Hypothalamus (tissue), 51 donors: ENCODE results near the gene DTYMK.

Experiments used
- DNase-seq, 51 donors: peaks; one replicate each; lab custom pipeline; 2025; lab: John Stamatoyannopoulos, UW

Gene DTYMK

GRCh38 chr2:241652722-241653121, 33.9 kb downstream of the DTYMK start:
- no peak for DNase-seq

GRCh38 chr2:241652142-241652541, 34.5 kb downstream of the DTYMK start:
- no peak for DNase-seq

GRCh38 chr2:241649927-241650326, 36.7 kb downstream of the DTYMK start:
- DNase-seq: no peak

- DNase-seq: peak in 2 of 51 donors; percentile 13 to 42
These were observed 37.2 kb downstream of the DTYMK start for GRCh38 chr2:241649404-241649803.

- DNase-seq: no peak
These were observed 38.2 kb downstream of the DTYMK start for GRCh38 chr2:241648453-241648852.

GRCh38 chr2:241645915-241646645, 40.5 kb downstream of the DTYMK start:
- DNase-seq: no peak

- no peak for DNase-seq
These were observed 41.3 kb downstream of the DTYMK start for GRCh38 chr2:241645056-241645914.

GRCh38 chr2:241641631-241642030, 45.0 kb downstream of the DTYMK start:
- no peak for DNase-seq

GRCh38 chr2:241640165-241640795, 46.3 kb downstream of the DTYMK start:
- DNase-seq: no peak

GRCh38 chr2:241639385-241639784, 47.2 kb downstream of the DTYMK start:
- no peak for DNase-seq

GRCh38 chr2:241638940-241639339, 47.7 kb downstream of the DTYMK start:
- DNase-seq: no peak

- DNase-seq: peak in 1 of 51 donors; percentile 57
These were observed 48.6 kb downstream of the DTYMK start for GRCh38 chr2:241637795-241638660.

- peak; percentile 59 to 98 (median 84) for DNase-seq
These were observed 49.4 kb downstream of the DTYMK start, which contains the start of the genes ATG4B and THAP4 for GRCh38 chr2:241637018-241637794. TSS of gene ATG4B (plus strand) at chr2:241637693. CDS start at chr2:241637715, 22 bp downstream. TSS of gene THAP4 (minus strand) at chr2:241637158. CDS start at chr2:241637017, 141 bp downstream.

GRCh38 chr2:241636182-241637017, 50.2 kb downstream of the DTYMK start:
- peak in 6 of 51 donors; percentile 17 to 61 (median 39) for DNase-seq

GRCh38 chr2:241635756-241636155, 50.9 kb downstream of the DTYMK start:
- no peak for DNase-seq

GRCh38 chr2:241633561-241633960, 53.1 kb downstream of the DTYMK start:
- no peak for DNase-seq

- DNase-seq: no peak
These were observed 53.9 kb downstream of the DTYMK start for GRCh38 chr2:241632478-241633325.
